ENCODE data around the gene SIMC1. TPM values are rescaled to one million over a fixed set of nuclear protein-coding genes. Genes with fewer than 3 reads are reported as not detected.

The SIMC1 gene
- total and polyA plus RNA-seq, 2 donors (not counting 1 experiment from before 2014, with no cell fraction given) = 20.6 to 63.8 TPM

DNA sequence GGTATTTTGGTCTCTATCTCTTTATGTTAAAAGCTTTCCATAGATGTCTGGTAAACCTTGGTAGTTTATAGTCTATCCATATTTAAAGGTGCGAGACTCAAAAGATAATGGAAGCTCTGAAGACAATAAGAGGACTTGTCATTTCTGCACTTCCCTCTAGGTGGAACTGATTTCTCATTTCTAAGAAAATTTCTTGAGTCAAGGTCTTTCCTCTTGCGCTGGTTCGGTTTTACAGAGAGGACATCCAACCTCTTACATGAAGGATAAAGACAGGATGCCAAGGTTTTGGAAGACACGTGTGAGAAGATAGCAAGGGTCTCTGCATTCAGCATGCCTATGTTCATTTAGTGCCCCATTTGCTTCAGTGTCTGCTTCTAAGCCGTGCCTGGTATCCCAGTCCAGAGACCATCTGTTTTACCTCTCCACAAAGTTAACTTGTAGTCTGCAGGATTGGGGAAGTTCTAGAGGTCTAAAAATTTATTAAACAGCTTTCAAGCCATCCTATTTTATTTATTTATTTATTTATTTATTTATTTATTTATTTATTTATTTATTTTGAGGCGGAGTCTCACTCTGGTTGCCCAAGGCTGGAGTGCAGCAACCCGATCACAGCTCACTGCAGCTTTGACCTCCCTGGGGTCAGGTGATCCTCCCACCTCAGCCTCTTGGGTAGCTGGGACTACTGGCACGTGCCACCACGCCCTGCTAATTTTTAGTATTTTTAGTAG lies 81.8 kb downstream of the SIMC1 start:
- no peak overlapping the region for H3K4me2 ChIP-seq (replicated peaks; ENCODE audit: low read depth, low read length, poor library complexity, severe bottlenecking)
- CTCF ChIA-PET = interaction anchor here (1.1 to 1.3 kb wide), 2 partner anchors 38 to 103 kb away, joined by 3 read pairs; no protein-coding TSS in a partner anchor
- intact Hi-C loops (cut with micrococcal nuclease) = no loop called here
- no peaks in the 10 kb centered on the region for H3K9me3 ChIP-seq (ENCODE audit: control extremely low read depth in 1 of 3, control insufficient read depth in 2 of 3, insufficient read depth in 1 of 3, low read length in 2 of 3)
- no peaks in the 10 kb centered on the region for H3K79me2 ChIP-seq (ENCODE audit: control insufficient read depth, insufficient read depth, low read length)
- H3K27ac ChIP-seq (ENCODE audit: low read length in 2 of 2) = no peak overlapping the region
- H3K4me1 ChIP-seq (ENCODE audit: control insufficient read depth in 2 of 2, insufficient read depth in 2 of 2, low read length in 2 of 2) = no peaks in the 10 kb centered on the region
- no peak overlapping the region for H3K9ac ChIP-seq (ENCODE audit: low read length)
- POLR2A ChIA-PET = no interaction called here
- no peaks in the 10 kb centered on the region for H4K20me1 ChIP-seq (ENCODE audit: control insufficient read depth, insufficient read depth, low read length, poor library complexity, severe bottlenecking)
- WGBS (ENCODE audit: insufficient coverage) = 100% methylated on average over 2 of the region's 9 CpGs
- no peaks in the 10 kb centered on the region for H3K27me3 ChIP-seq (replicated peaks in 1 of 4; ENCODE audit: control extremely low read depth in 1 of 4, control insufficient read depth in 3 of 4, insufficient read depth in 4 of 4, low read length in 3 of 4)
- Mint-ChIP-seq H3K4me1 (no peaks in the 10 kb centered on the region), H3K27ac (no peak overlapping the region), H3K9me3 (ENCODE audit: insufficient read depth) (no peaks in the 10 kb centered on the region), H3K4me3 (no peak overlapping the region), H3K27me3 (no peaks in the 10 kb centered on the region)
- H2AFZ ChIP-seq (ENCODE audit: insufficient read depth, low read depth, low read length, poor library complexity, severe bottlenecking) = no peak overlapping the region
- ATAC-seq (ENCODE audit: low read depth) = no peak
- H3K4me3 ChIP-seq (ENCODE audit: control extremely low read depth in 1 of 5, extremely low read depth in 1 of 5, insufficient read depth in 1 of 5, low read depth in 2 of 5, low read length in 4 of 5) = no peak overlapping the region
- no peak for DNase-seq
- TF ChIP-seq, protein P1, sequence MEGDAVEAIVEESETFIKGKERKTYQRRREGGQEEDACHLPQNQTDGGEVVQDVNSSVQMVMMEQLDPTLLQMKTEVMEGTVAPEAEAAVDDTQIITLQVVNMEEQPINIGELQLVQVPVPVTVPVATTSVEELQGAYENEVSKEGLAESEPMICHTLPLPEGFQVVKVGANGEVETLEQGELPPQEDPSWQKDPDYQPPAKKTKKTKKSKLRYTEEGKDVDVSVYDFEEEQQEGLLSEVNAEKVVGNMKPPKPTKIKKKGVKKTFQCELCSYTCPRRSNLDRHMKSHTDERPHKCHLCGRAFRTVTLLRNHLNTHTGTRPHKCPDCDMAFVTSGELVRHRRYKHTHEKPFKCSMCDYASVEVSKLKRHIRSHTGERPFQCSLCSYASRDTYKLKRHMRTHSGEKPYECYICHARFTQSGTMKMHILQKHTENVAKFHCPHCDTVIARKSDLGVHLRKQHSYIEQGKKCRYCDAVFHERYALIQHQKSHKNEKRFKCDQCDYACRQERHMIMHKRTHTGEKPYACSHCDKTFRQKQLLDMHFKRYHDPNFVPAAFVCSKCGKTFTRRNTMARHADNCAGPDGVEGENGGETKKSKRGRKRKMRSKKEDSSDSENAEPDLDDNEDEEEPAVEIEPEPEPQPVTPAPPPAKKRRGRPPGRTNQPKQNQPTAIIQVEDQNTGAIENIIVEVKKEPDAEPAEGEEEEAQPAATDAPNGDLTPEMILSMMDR (IDR thresholded peaks at IDR 0.05) = no peak
- TF ChIP-seq EZH2 (IDR thresholded peaks at IDR 0.05; ENCODE audit: borderline replicate concordance, insufficient read depth, low read depth, low read length, poor library complexity, severe bottlenecking) = no peak
- H3K36me3 ChIP-seq (replicated peaks in 1 of 2; ENCODE audit: control extremely low read depth in 1 of 2, control insufficient read depth in 1 of 2, extremely low read depth in 1 of 2, insufficient read depth in 2 of 2, low read length in 1 of 2) = peaks cover 17 to 37% of the 10 kb centered on the region in 2 experiments

DNA sequence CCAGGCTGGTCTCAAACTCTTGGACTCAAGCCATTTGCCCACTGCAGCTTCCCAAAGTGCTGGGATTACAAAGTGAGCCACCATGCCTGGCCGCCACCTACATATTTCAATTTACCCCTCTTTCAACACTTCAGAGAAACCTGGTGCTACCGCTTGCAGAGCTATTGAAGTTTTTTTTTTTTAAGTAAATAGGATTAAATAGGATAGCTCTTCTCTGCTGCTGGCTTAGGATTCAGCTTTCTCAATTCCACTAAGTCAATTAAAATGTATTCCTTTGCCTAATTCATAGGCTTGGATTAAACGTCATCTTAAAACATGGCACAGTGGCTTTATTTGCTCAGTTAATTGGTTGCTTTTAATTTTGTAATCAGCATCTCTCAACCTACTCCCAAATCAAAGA lies 82.4 kb downstream of the SIMC1 start:
- peaks cover 17 to 32% of the 10 kb centered on the region in 2 experiments for H3K36me3 ChIP-seq (replicated peaks in 1 of 2; ENCODE audit: control extremely low read depth in 1 of 2, control insufficient read depth in 1 of 2, extremely low read depth in 1 of 2, insufficient read depth in 2 of 2, low read length in 1 of 2)
- TF ChIP-seq EZH2 (IDR thresholded peaks at IDR 0.05; ENCODE audit: borderline replicate concordance, insufficient read depth, low read depth, low read length, poor library complexity, severe bottlenecking) = no peak
- TF ChIP-seq, protein P1 (IDR thresholded peaks at IDR 0.05) = no peak
- no peak overlapping the region for H2AFZ ChIP-seq (ENCODE audit: insufficient read depth, low read depth, low read length, poor library complexity, severe bottlenecking)
- CTCF ChIA-PET = interaction anchor here (1.1 to 1.3 kb wide), 2 partner anchors 37 to 102 kb away, joined by 3 read pairs; no protein-coding TSS in a partner anchor
- H3K27ac ChIP-seq (ENCODE audit: low read length in 2 of 2) = no peak overlapping the region
- Mint-ChIP-seq H3K4me1 (no peaks in the 10 kb centered on the region), H3K27ac (no peak overlapping the region), H3K4me3 (no peak overlapping the region), H3K9me3 (ENCODE audit: insufficient read depth) (no peaks in the 10 kb centered on the region), H3K27me3 (no peaks in the 10 kb centered on the region)
- H3K4me2 ChIP-seq (replicated peaks; ENCODE audit: low read depth, low read length, poor library complexity, severe bottlenecking) = no peak overlapping the region
- POLR2A ChIA-PET = no interaction called here
- no peaks in the 10 kb centered on the region for H3K9me3 ChIP-seq (ENCODE audit: control extremely low read depth in 1 of 3, control insufficient read depth in 2 of 3, insufficient read depth in 1 of 3, low read length in 2 of 3)
- no peaks in the 10 kb centered on the region for H4K20me1 ChIP-seq (ENCODE audit: control insufficient read depth, insufficient read depth, low read length, poor library complexity, severe bottlenecking)
- no peak overlapping the region for H3K9ac ChIP-seq (ENCODE audit: low read length)
- no peak for ATAC-seq (ENCODE audit: low read depth)
- no peaks in the 10 kb centered on the region for H3K27me3 ChIP-seq (replicated peaks in 1 of 4; ENCODE audit: control extremely low read depth in 1 of 4, control insufficient read depth in 3 of 4, insufficient read depth in 4 of 4, low read length in 3 of 4)
- H3K4me1 ChIP-seq (ENCODE audit: control insufficient read depth in 2 of 2, insufficient read depth in 2 of 2, low read length in 2 of 2) = no peaks in the 10 kb centered on the region
- H3K79me2 ChIP-seq (ENCODE audit: control insufficient read depth, insufficient read depth, low read length) = no peaks in the 10 kb centered on the region
- intact Hi-C loops (cut with micrococcal nuclease) = no loop called here
- no peak overlapping the region for H3K4me3 ChIP-seq (ENCODE audit: control extremely low read depth in 1 of 5, extremely low read depth in 1 of 5, insufficient read depth in 1 of 5, low read depth in 2 of 5, low read length in 4 of 5)
- no peak for DNase-seq
- WGBS (ENCODE audit: insufficient coverage) = no CpG with 5 or more reads among the region's 3 CpGs
